ENCODE results near the gene LORICRIN. TPM values are rescaled to one million over a fixed set of nuclear protein-coding genes. Genes with fewer than 3 reads are reported as not detected.

LORICRIN gene
- polyA plus RNA-seq, 1 of the 3 experiments (the other 2 are of a cell fraction), result not detected

GRCh38 chr1:153251562-153251961 is 7.9 kb upstream of the LORICRIN start:
- TF ChIP-seq JUND (IDR thresholded peaks at IDR 0.05) (no peak), MEF2A (IDR thresholded peaks at IDR 0.05; ENCODE audit: borderline replicate concordance, low read depth) (no peak), FOXJ3 (CRISPR knock-in tag; IDR thresholded peaks at IDR 0.05) (no peak), YY1 (IDR thresholded peaks at IDR 0.05; ENCODE audit: low read depth) (no peak), REST (IDR thresholded peaks at IDR 0.05; ENCODE audit: low read depth, low read length) (no peak), MAX (IDR thresholded peaks at IDR 0.05; ENCODE audit: low read depth) (no peak), RCOR1 (IDR thresholded peaks at IDR 0.05; ENCODE audit: low read length) (no peak), ELF1 (IDR thresholded peaks at IDR 0.05) (no peak), ZBTB33 (IDR thresholded peaks at IDR 0.05; ENCODE audit: borderline replicate concordance, low read depth) (no peak), NRF1 (IDR thresholded peaks at IDR 0.05; ENCODE audit: low read depth, low read length) (no peak), FOXM1 (IDR thresholded peaks at IDR 0.05; ENCODE audit: low read depth) (no peak), CHD2 (IDR thresholded peaks at IDR 0.05; ENCODE audit: low read length, partially characterized antibody) (no peak)
- no peaks in the 10 kb centered on the region for H3K36me3 ChIP-seq (replicated peaks in 1 of 2; ENCODE audit: control insufficient read depth in 1 of 2, insufficient read depth in 2 of 2, low read length in 1 of 2)
- no peaks in the 10 kb centered on the region for H3K27me3 ChIP-seq (ENCODE audit: insufficient read depth)
- ChIA-PET POLR2A (no interaction called here), CTCF (no interaction called here)
- H3K4me1 ChIP-seq (ENCODE audit: control insufficient read depth in 1 of 2, insufficient read depth in 2 of 2, low read depth in 1 of 2, low read length in 1 of 2), result no peaks in the 10 kb centered on the region
- H3K27ac ChIP-seq (ENCODE audit: low read depth in 2 of 2, low read length in 1 of 2), result no peak overlapping the region
- WGBS (ENCODE audit: low lambda C conversion rate), result 0% methylated on average over 3 of the region's 3 CpGs
- no peak overlapping the region for H3K4me2 ChIP-seq
- H3F3A ChIP-seq (replicated peaks; ENCODE audit: insufficient read depth), result no peaks in the 10 kb centered on the region
- no peak overlapping the region for H3K4me3 ChIP-seq (ENCODE audit: low read depth in 2 of 2, low read length in 1 of 2)
- DNase-seq, result no peak
- H3K9me3 ChIP-seq, result no peaks in the 10 kb centered on the region
- no peaks in the 10 kb centered on the region for H4K20me1 ChIP-seq (ENCODE audit: insufficient read depth)
- no peak overlapping the region for H3K9ac ChIP-seq
- no peaks in the 10 kb centered on the region for H3K9me2 ChIP-seq
- H2AFZ ChIP-seq (ENCODE audit: low read depth), result no peak overlapping the region
- H3K79me2 ChIP-seq (ENCODE audit: insufficient read depth), result no peaks in the 10 kb centered on the region

- Histone ChIP-seq H3K27ac (ENCODE audit: low read depth in 2 of 2, low read length in 1 of 2) (no peak overlapping the region), H3K79me2 (ENCODE audit: insufficient read depth) (no peaks in the 10 kb centered on the region), H3F3A (replicated peaks; ENCODE audit: insufficient read depth) (no peaks in the 10 kb centered on the region), H3K27me3 (ENCODE audit: insufficient read depth) (no peaks in the 10 kb centered on the region), H3K4me3 (ENCODE audit: low read depth in 2 of 2, low read length in 1 of 2) (no peak overlapping the region), H3K9me2 (no peaks in the 10 kb centered on the region), H3K4me2 (no peak overlapping the region), H3K36me3 (replicated peaks in 1 of 2; ENCODE audit: control insufficient read depth in 1 of 2, insufficient read depth in 2 of 2, low read length in 1 of 2) (no peaks in the 10 kb centered on the region), H3K9ac (no peak overlapping the region), H4K20me1 (ENCODE audit: insufficient read depth) (no peaks in the 10 kb centered on the region), H3K9me3 (no peaks in the 10 kb centered on the region), H2AFZ (ENCODE audit: low read depth) (no peak overlapping the region), H3K4me1 (ENCODE audit: control insufficient read depth in 1 of 2, insufficient read depth in 2 of 2, low read depth in 1 of 2, low read length in 1 of 2) (no peaks in the 10 kb centered on the region)
- ChIA-PET CTCF (no interaction called here), POLR2A (no interaction called here)
- WGBS (ENCODE audit: low lambda C conversion rate), result 18% methylated on average over 4 of the region's 4 CpGs
- DNase-seq, result no peak
- TF ChIP-seq USF2 (IDR thresholded peaks at IDR 0.05; ENCODE audit: borderline replicate concordance, low read depth, low read length), result no peak
- no peak for TF ChIP-seq CHD2 (IDR thresholded peaks at IDR 0.05; ENCODE audit: low read length, partially characterized antibody)
- no peak for TF ChIP-seq SMC3 (IDR thresholded peaks at IDR 0.05; ENCODE audit: low read depth, low read length)
- TF ChIP-seq CTCF (IDR thresholded peaks at IDR 0.05), result no peak
- TF ChIP-seq REST (IDR thresholded peaks at IDR 0.05; ENCODE audit: low read depth, low read length), result no peak
- no peak for TF ChIP-seq MAX (IDR thresholded peaks at IDR 0.05; ENCODE audit: low read depth)
Observed at GRCh38 chr1:153251988-153252387, 7.5 kb upstream of the LORICRIN start.

Measured in SK-N-SH (cell line).